GM12865 (cell line): ENCODE data around the gene UPK3B.
"Not testable (repeated sequence)": the region's sequence is repeated elsewhere in the genome, so short reads cannot be mapped to it uniquely, and the experiment has no call there.

Experiments
- DNase-seq: peaks from one replicate; pipeline ENCODE4 v3.0.0; 2010; ENCODE audit warnings: low read depth
- H3K4me3 ChIP-seq: 2 replicates; pipeline ENCODE4 v1.5.1; 2011; ENCODE audit warnings: mild to moderate bottlenecking, low read depth, low read length, control low read depth

The UPK3B gene

GRCh38 chr7:76484456-76484855 is 25.9 kb upstream of the UPK3B start:
- H3K4me3 ChIP-seq, DNase-seq: not testable (repeated sequence)

- not testable (repeated sequence) for H3K4me3 ChIP-seq, DNase-seq
Measured at GRCh38 chr7:76485822-76486610, 24.3 kb upstream of the UPK3B start.

DNA sequence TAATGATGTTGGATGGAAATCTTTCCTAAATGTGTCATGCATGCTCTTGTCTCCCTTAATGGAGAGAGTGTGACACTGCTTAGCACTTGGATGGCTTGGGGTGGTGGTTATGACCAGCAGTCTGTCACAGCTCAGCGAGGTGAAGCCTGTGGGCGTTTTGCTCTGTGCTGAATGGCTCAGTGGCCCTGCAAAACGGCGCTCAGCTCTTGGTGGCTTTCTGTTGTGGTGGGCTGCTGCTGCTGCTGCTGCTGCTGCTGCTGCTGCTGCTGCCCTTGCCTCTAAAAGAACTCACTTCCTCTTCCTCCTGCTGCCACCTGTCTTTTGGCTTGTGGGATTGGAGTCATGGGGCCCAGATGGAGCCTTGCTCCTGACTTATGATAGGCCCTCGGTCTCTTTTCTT is 23.7 kb upstream of the UPK3B start:
- H3K4me3 ChIP-seq, DNase-seq: not testable (repeated sequence)

GRCh38 chr7:76487969-76488368 is 22.4 kb upstream of the UPK3B start:
- not testable (repeated sequence) for DNase-seq, H3K4me3 ChIP-seq

- not testable (repeated sequence) for H3K4me3 ChIP-seq, DNase-seq
Measured at GRCh38 chr7:76492139-76492538, 18.2 kb upstream of the UPK3B start.

DNA sequence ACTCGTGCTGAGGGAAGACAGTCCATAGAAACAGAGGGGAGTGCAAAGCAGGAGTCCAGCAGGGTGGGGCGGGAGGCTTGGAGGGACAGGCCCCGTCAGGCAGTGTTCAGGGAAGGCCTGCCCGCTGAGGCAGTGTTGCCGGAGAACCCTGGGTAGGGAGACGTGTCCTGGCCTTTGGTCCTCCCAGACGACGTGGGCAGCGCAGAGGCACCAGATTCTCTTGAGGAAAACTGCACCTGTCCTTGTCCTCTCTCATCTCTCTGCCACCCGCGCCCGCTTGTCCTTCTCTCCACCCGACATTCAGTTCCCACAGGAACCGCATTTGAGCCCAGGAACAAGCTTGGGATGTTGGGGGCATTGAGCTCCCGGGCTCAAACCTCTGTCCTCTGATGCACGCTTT is 14.6 kb upstream of the UPK3B start:
- H3K4me3 ChIP-seq, DNase-seq: not testable (repeated sequence)

DNA sequence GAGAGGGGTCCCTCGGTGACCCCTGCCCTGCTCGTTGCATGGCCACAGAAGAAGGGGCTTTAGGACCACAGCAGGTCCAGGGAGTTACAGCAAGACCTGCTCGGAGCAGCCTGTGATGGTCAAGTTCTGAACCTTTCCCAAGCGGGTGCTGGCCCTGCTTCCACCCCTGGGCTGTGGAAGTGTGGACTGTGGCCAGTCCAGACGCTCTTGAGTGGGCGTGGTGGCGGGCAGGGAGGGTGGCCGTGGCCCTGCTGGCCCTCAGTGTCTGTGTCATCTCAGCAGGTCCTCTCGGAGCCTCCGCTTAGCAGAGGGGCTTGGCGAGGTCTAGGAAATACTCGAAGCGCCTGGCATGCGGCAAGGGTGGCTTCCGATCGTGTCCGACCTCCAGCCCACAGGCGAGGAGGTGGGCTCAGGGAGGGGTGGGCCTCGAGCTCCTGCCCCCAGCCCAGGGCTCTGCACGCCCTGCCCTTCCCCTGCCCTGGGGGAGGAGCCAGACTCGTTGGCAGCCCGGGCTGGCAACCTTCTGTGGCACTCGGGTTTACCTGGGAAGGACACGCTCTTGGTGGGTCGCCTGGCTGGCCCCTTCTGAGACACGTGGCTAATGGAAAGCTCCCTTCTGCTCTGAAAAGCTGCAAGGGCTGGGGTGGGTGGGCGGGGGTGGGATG is 12.3 kb upstream of the UPK3B start:
- DNase-seq, H3K4me3 ChIP-seq: not testable (repeated sequence)

DNA sequence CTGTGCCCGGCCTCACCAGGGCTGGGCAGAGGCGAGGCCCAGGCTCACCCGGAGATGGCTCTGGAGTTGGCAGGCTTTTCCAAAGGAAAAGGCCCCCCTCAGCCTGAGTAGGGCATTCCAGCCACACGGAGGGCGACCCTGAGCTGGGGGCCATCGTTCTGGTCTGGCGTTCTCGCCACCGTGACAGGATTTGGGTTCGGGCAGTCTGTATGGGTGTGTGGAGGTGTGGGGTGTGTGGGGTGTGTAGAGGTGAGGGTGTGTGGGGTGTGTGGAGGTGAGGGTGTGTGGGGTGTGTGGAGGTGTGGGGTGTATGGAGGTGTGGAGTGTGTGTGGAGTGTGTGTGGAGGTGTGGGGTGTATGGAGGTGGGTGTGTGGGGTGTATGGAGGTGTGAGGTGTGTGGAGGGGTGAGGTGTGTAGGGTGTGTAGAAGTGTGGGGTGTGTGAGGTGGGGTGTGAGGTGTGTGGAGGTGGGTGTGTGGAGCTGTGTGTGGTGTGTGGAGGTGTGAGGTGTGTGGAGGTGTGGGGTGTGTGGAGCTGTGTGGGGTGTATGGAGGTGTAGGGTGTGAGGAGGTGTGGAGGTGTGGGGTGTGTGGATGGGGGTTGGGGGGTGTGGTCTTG is 11.7 kb upstream of the UPK3B start:
- DNase-seq, H3K4me3 ChIP-seq: not testable (repeated sequence)

DNA sequence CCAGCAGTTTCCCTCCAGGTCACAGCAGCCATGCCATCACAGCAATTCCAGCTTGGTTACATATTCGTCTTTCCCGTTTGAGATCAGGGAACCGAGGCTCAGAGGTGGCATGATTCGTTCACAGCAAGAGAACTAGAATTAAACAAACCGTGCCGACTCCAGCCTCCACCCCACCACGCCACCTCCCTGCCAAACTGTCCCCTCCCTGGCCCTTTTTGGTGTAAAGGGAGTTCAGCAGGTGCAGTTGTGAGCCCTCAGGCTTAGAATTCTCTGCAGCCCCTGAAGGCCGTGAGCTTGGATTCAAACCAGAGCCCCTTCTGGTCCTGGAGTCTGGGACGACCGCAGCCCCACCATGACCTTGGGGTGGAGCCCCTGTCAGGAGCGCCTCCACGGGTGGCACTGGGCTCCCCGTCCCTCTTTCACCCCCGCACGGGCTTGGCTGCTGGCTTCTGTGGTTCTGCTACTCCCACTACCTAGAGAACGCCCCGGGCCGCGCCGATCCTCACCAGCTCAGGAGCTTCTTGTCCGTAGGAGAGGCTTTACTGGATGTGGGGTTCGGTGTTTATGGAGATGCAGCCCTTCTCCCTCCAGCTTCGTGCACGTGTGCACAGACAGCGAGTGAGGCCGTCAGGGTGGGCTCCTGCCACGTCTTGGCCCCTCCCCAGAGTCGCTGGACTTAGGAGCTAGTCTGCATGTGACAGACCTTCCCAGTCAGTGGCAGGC is 11.0 kb upstream of the UPK3B start:
- not testable (repeated sequence) for DNase-seq, H3K4me3 ChIP-seq

DNA sequence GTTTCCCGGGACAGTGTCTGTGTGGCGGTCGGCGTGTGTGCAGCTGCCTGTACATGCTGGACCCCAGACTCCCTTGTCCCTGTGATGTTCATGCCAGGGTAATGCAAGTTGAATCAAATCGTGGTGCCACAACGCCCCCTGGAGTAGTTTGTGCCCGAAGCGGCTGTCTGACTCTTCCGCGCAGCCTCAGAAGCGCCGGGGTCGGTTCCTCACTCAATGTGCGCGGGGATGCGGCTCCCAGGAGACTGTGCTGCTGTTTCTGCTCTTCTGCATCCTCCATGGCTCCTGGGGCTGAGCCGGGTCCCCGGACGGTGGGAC is 10.5 kb upstream of the UPK3B start:
- not testable (repeated sequence) for DNase-seq, H3K4me3 ChIP-seq

- H3K4me3 ChIP-seq, DNase-seq: not testable (repeated sequence)
Measured at GRCh38 chr7:76502224-76502623, 8.1 kb upstream of the UPK3B start.

DNA sequence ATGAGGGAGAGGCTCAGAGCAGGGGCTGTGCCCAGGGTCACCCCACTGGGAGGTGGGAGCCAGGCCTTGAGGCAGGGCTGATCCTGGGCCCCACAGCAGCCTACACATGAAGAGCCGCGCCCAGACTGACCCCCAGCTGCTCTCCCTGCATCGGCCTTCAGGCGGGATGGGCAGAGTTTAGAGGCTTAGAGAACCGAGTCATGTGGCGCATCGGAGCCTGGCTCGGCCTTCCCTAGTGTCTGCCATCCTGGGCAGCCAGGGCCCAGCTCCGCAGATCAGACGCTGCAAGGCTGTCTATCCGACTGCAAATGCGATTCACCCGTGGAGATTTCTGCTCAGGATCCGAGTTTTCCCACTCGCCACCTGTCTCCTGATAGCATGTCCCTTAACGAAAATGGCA is 7.5 kb upstream of the UPK3B start:
- not testable (repeated sequence) for DNase-seq, H3K4me3 ChIP-seq

GRCh38 chr7:76503244-76503643 is 7.1 kb upstream of the UPK3B start:
- not testable (repeated sequence) for DNase-seq, H3K4me3 ChIP-seq

- DNase-seq, result not testable (repeated sequence)
Measured at GRCh38 chr7:76504351-76505167, 5.8 kb upstream of the UPK3B start.

More at GRCh38 chr7:76504351-76505167, 5.8 kb upstream of the UPK3B start:
- not testable (repeated sequence) for H3K4me3 ChIP-seq
